Activated CD4-positive, alpha-beta T cell treated with anti-CD3 and anti-CD28 coated beads, Interleukin-2, amount 10 ng/mL, durations not matched to agents 7 days and 5 days (primary cell): ENCODE data around the gene MICAL3. TPM values are rescaled to one million over a fixed set of nuclear protein-coding genes. Genes with fewer than 3 reads are reported as not detected.

Experiments
- CTCF ChIA-PET: fragments of 350-600 bp; sonication (Branson Sonifier 250); formaldehyde crosslinking; loops from one replicate; lab custom pipeline; 2021; ENCODE audit warnings: antibody characterized with exemption; lab: Charles Lee
- POLR2A ChIA-PET: fragments of 350-600 bp; sonication (Branson Sonifier 250); formaldehyde crosslinking; loops from one replicate; lab custom pipeline; 2021; ENCODE audit warnings: antibody characterized with exemption; lab: Charles Lee
- DNase-seq: peaks from one replicate; pipeline ENCODE4 v3.0.0-alpha.2; 2020
- H3K27ac Mint-ChIP-seq: one replicate; pipeline ENCODE4 v1.8.0; 2021; ENCODE audit warnings: mild to moderate bottlenecking, moderate library complexity, mixed read lengths
- H3K27me3 Mint-ChIP-seq: one replicate; pipeline ENCODE4 v1.8.0; 2021; ENCODE audit warnings: mixed read lengths
- H3K36me3 Mint-ChIP-seq: one replicate; pipeline ENCODE4 v1.8.0; 2021; ENCODE audit warnings: low read depth, mixed read lengths
- H3K4me1 Mint-ChIP-seq: one replicate; pipeline ENCODE4 v1.8.0; 2021; ENCODE audit warnings: mixed read lengths
- H3K4me3 Mint-ChIP-seq: one replicate; pipeline ENCODE4 v1.8.0; 2021; ENCODE audit warnings: mild to moderate bottlenecking, moderate library complexity, mixed read lengths
- H3K9me3 Mint-ChIP-seq: one replicate; pipeline ENCODE4 v1.8.0; 2021; ENCODE audit warnings: mixed read lengths
- total RNA-seq, 2 experiments: library from RNA; stranded (reverse); gene quantifications; one replicate each; pipeline ENCODE4 v1.2.3, GENCODE V29; 2021

Gene MICAL3
- total RNA-seq, 2 experiments from 2014 or later: 19.1 to 21.4 TPM

- H3K27me3 Mint-ChIP-seq: no peaks in the 10 kb centered on the region
- ChIA-PET CTCF (interaction anchor here (0.6 to 1.2 kb wide), 3 partner anchors 12 to 171 kb away, joined by 5 to 9 read pairs (median 6); no protein-coding TSS in a partner anchor), POLR2A (no interaction called here)
Observed at GRCh38 chr22:17957693-17958092, 66.7 kb downstream of the MICAL3 start.

GRCh38 chr22:17957204-17957603, 67.2 kb downstream of the MICAL3 start:
- no peaks in the 10 kb centered on the region for H3K36me3 Mint-ChIP-seq
- H3K4me3 Mint-ChIP-seq: no peak overlapping the region
- H3K9me3 Mint-ChIP-seq: no peaks in the 10 kb centered on the region
- H3K4me1 Mint-ChIP-seq: no peaks in the 10 kb centered on the region
- ChIA-PET POLR2A (no interaction called here), CTCF (no interaction called here)
- H3K27me3 Mint-ChIP-seq: no peaks in the 10 kb centered on the region
- no peak for DNase-seq
- no peak overlapping the region for H3K27ac Mint-ChIP-seq

More at GRCh38 chr22:17957693-17958092, 66.7 kb downstream of the MICAL3 start:
- H3K4me3 Mint-ChIP-seq: no peak overlapping the region
- no peak overlapping the region for H3K27ac Mint-ChIP-seq
- DNase-seq: no peak
- no peaks in the 10 kb centered on the region for H3K36me3 Mint-ChIP-seq
- no peaks in the 10 kb centered on the region for H3K4me1 Mint-ChIP-seq
- H3K9me3 Mint-ChIP-seq: no peaks in the 10 kb centered on the region

GRCh38 chr22:17956630-17957029, 67.7 kb downstream of the MICAL3 start:
- H3K4me1 Mint-ChIP-seq: no peaks in the 10 kb centered on the region
- ChIA-PET POLR2A (no interaction called here), CTCF (no interaction called here)
- DNase-seq: no peak
- H3K27me3 Mint-ChIP-seq: no peaks in the 10 kb centered on the region
- no peak overlapping the region for H3K4me3 Mint-ChIP-seq
- H3K27ac Mint-ChIP-seq: no peak overlapping the region
- no peaks in the 10 kb centered on the region for H3K9me3 Mint-ChIP-seq
- no peaks in the 10 kb centered on the region for H3K36me3 Mint-ChIP-seq

DNA sequence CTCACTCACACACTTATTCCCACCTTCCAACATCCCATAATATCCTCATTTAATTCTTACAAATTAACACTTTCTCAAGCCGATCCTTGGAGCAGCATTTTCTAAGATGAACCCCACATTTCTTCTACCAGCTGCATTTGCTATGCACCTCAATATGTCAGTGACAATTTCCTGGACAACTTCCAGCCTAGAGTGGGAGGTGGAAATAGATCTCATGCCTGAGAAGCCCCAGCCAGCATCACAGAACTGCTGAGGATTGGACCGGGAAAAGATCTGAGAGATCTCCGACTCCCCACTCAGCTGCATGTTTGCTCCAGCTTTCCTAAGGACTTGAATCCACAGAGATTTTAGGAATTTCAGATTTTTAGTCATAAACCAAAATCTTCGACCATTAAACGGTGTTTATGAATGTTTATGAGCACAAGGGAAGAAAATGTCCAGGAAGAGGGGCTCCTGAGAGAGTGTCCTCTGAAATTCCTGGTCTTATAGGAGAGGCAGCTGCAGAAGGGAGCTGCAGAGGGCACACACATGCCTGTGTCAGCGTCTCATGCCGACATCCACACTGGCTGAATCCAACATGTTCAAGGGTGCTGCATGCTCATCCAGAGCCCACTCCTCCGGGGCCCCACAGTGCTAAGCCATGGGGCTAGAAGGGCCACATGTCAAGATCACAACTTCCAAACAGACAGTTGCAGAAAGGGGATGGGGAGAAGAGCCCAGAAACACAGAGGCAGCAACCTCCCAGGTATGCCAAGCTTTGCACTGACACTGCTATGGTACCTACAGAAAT, 68.6 kb downstream of the MICAL3 start:
- DNase-seq: no peak
- Mint-ChIP-seq H3K4me3 (no peak overlapping the region), H3K36me3 (no peaks in the 10 kb centered on the region), H3K9me3 (no peaks in the 10 kb centered on the region), H3K4me1 (no peaks in the 10 kb centered on the region), H3K27me3 (no peaks in the 10 kb centered on the region), H3K27ac (no peak overlapping the region)
- CTCF ChIA-PET: no interaction called here
- POLR2A ChIA-PET: no interaction called here

DNA sequence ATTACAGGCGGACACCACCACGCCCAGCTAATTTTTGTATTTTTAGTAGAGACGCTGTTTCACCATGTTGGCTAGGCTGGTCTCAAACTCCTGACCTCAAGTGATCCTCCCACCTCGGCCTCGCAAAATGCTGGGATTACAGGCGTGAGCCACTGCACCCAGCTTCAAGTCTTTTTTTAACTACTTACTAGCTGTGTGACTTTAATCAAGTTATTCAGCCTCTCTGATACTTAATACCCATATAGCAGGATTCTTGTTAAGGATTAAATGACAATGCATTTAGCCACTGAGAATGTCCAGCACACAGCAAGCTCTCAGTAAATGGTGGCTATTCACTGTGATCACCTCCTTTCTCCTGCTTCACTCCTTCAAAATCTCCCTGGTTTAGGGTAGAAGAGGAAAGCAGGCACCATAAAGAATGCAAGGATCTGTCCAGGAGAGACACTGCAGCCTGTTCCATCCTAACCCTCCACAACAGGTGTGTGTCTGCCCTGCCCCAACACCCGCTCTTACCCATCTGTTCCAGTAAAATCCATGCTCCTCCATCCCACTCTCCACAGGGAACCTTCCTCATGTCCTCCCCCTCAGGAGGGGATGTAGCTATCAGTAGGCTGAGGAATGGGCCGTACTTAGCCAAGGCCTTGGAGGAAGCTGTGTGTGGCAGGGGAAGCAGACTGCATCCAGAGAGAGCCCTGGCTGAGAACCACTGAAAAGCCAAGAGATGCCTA, 69.3 kb downstream of the MICAL3 start:
- Mint-ChIP-seq H3K27ac (no peak overlapping the region), H3K36me3 (no peaks in the 10 kb centered on the region), H3K4me3 (no peak overlapping the region), H3K9me3 (no peaks in the 10 kb centered on the region), H3K4me1 (no peaks in the 10 kb centered on the region), H3K27me3 (no peaks in the 10 kb centered on the region)
- no peak for DNase-seq
- ChIA-PET CTCF (no interaction called here), POLR2A (no interaction called here)

DNA sequence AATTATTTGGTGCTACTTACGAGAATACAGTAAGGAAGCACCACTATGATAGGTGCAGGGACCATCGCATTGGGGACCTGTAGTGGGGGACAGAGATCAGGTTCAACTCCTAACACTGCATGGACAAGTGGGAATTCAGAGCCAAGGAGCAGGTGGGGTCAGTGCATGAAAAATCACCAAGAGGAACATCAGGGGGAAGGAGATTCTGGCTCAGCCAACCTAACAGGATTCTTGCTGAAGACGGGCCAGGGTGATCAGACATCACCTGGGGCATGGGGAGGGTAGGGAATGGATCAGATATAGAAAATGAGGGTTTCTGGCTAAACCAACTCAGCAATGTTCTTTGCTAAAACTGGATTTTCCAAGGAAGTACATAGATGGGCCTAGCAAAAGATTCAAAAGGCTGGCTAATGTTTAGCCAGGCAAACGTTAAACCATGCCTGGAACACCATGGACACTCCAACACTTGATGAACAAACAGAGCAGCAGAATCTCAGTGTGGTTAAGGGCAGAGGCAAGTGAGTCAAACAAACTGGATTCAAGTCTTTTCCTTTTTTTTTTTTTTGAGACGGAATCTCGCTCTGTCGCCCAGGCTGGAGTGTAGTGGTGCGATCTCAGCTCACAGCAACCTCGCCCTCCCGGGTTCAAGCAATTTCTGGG, 70.0 kb downstream of the MICAL3 start:
- DNase-seq: no peak
- H3K4me1 Mint-ChIP-seq: no peaks in the 10 kb centered on the region
- no peak overlapping the region for H3K4me3 Mint-ChIP-seq
- H3K36me3 Mint-ChIP-seq: no peaks in the 10 kb centered on the region
- ChIA-PET POLR2A (no interaction called here), CTCF (no interaction called here)
- no peak overlapping the region for H3K27ac Mint-ChIP-seq
- H3K27me3 Mint-ChIP-seq: no peaks in the 10 kb centered on the region
- no peaks in the 10 kb centered on the region for H3K9me3 Mint-ChIP-seq

GRCh38 chr22:17953147-17953546, 71.2 kb downstream of the MICAL3 start:
- ChIA-PET CTCF (no interaction called here), POLR2A (no interaction called here)
- no peaks in the 10 kb centered on the region for H3K4me1 Mint-ChIP-seq
- H3K27me3 Mint-ChIP-seq: no peaks in the 10 kb centered on the region
- no peak overlapping the region for H3K27ac Mint-ChIP-seq
- H3K9me3 Mint-ChIP-seq: no peaks in the 10 kb centered on the region
- no peak for DNase-seq
- no peak overlapping the region for H3K4me3 Mint-ChIP-seq
- no peaks in the 10 kb centered on the region for H3K36me3 Mint-ChIP-seq

GRCh38 chr22:17952273-17952801, 72.0 kb downstream of the MICAL3 start:
- H3K4me3 Mint-ChIP-seq: no peak overlapping the region

DNA sequence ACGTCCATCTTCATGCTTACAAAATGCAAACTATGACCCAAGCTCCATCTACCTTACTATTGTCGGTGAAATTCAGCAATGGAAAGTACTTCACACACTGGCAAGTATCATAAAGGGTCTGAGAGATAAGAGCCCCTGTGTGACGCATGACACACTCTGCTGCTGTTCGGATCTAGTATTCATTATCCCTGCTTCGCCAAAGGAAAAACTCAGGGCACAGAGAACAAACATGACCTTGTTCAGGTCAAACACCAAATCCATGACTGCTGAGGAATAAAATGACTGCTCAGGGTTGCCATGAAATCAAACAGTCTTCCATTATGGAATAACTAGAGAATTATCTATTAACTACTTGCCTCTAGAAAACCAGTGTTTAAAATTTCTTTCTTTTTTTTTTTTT, 73.0 kb downstream of the MICAL3 start:
- no peak overlapping the region for H3K27ac Mint-ChIP-seq
- no peaks in the 10 kb centered on the region for H3K9me3 Mint-ChIP-seq
- DNase-seq: no peak
- ChIA-PET CTCF (no interaction called here), POLR2A (no interaction called here)
- no peak overlapping the region for H3K4me3 Mint-ChIP-seq
- no peaks in the 10 kb centered on the region for H3K36me3 Mint-ChIP-seq
- no peaks in the 10 kb centered on the region for H3K4me1 Mint-ChIP-seq
- no peaks in the 10 kb centered on the region for H3K27me3 Mint-ChIP-seq

More at GRCh38 chr22:17952273-17952801, 72.0 kb downstream of the MICAL3 start:
- H3K9me3 Mint-ChIP-seq: no peaks in the 10 kb centered on the region
- H3K36me3 Mint-ChIP-seq: no peaks in the 10 kb centered on the region
- no peak overlapping the region for H3K27ac Mint-ChIP-seq
- CTCF ChIA-PET: no interaction called here
- no peaks in the 10 kb centered on the region for H3K4me1 Mint-ChIP-seq
- DNase-seq: no peak
- H3K27me3 Mint-ChIP-seq: no peaks in the 10 kb centered on the region
- POLR2A ChIA-PET: no interaction called here

GRCh38 chr22:17950651-17951214, 73.6 kb downstream of the MICAL3 start:
- Mint-ChIP-seq H3K27ac (no peak overlapping the region), H3K9me3 (no peaks in the 10 kb centered on the region)
- POLR2A ChIA-PET: no interaction called here

DNA sequence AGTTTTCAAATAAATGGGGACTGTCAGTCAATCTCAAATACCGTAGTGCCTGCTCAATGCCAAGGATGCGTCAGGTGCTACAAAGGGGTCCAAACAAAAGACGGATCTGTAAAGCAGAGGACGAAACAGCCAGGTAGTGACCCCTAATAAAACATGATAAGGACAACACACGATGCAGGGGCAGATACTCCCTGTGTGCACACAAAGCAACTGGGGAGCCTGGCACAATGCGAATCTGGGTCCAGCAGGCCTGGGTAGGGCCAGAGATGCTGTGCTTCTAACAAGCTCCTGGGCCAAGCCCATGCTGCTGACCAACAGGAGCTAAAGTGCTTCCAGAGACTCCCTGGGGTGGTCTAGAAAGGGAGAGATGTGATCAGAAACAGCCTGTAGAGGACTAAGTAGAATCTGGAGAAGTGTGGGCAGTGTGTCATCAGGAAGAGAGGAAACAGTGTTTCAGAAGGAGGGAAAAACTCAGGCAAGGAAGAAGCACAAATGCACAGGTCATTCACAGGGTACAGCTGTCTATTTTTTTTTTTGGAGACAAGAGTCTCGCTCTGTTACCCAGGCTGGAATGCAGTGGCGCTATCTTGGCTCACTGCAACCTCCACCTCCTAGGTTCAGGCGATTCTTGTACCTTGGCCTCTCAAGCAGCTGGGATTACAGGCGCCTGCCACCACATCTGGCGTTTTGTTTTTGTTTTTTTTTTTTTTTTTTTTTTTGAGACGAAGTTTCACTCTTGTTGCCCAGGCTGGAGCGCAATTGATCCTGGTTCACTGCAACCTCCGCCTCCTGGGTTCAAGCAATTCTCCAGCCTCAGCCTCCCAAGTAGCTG, 74.5 kb downstream of the MICAL3 start:
- POLR2A ChIA-PET: no interaction called here
- CTCF ChIA-PET: no interaction called here
- DNase-seq: no peak
- Mint-ChIP-seq H3K27me3 (no peaks in the 10 kb centered on the region), H3K36me3 (no peaks in the 10 kb centered on the region), H3K27ac (no peak overlapping the region), H3K9me3 (no peaks in the 10 kb centered on the region), H3K4me3 (no peak overlapping the region), H3K4me1 (no peaks in the 10 kb centered on the region)

More at GRCh38 chr22:17950651-17951214, 73.6 kb downstream of the MICAL3 start:
- Mint-ChIP-seq H3K4me1 (no peaks in the 10 kb centered on the region), H3K4me3 (no peak overlapping the region), H3K27me3 (no peaks in the 10 kb centered on the region), H3K36me3 (no peaks in the 10 kb centered on the region)
- CTCF ChIA-PET: no interaction called here
- DNase-seq: no peak

GRCh38 chr22:17948101-17948500, 76.3 kb downstream of the MICAL3 start:
- DNase-seq: no peak
- Mint-ChIP-seq H3K9me3 (no peaks in the 10 kb centered on the region), H3K4me1 (no peaks in the 10 kb centered on the region), H3K27ac (no peak overlapping the region), H3K27me3 (no peaks in the 10 kb centered on the region), H3K36me3 (no peaks in the 10 kb centered on the region), H3K4me3 (no peak overlapping the region)
- ChIA-PET CTCF (interaction anchor here (1.1 to 1.2 kb wide), 2 partner anchors 9 to 38 kb away, joined by 3 to 4 read pairs; no protein-coding TSS in a partner anchor), POLR2A (no interaction called here)
